Measurements from ENCODE around the gene CAP2. TPM values are rescaled to one million over a fixed set of nuclear protein-coding genes. Genes with fewer than 3 reads are reported as not detected.
A peak's percentile ranks its signal among the peaks of the same experiment; 100 is the strongest.
"Not testable (repeated sequence)": the region's sequence is repeated elsewhere in the genome, so short reads cannot be mapped to it uniquely, and the experiment has no call there.

CAP2 gene
- total RNA-seq, 4 donors from 2014 or later, result 28.5 to 66.5 (median 59.0) TPM

GRCh38 chr6:17405944-17406245, 12.5 kb downstream of the CAP2 start:
- H3K27ac ChIP-seq, result peak overlapping the region in 1 of 4 donors; percentile 38
- H3K4me1 ChIP-seq, result peaks cover 0 to 16% (median 0%) of the 10 kb centered on the region in 3 donors
- no peak for ATAC-seq
- 91% methylated on average over 3 of the region's 8 CpGs; no CpG with 5 or more reads in 1 of the 2 donors for WGBS, 2 donors (ENCODE audit: low coverage in 1 of 2)
- H3K27me3 ChIP-seq, result no peaks in the 10 kb centered on the region
- H3K4me3 ChIP-seq, result no peak overlapping the region
- no peaks in the 10 kb centered on the region for H3K36me3 ChIP-seq
- no peak for TF ChIP-seq POLR2A (IDR thresholded peaks at IDR 0.05)
- no peak for TF ChIP-seq EP300 (IDR thresholded peaks at IDR 0.05)
- no peak for TF ChIP-seq CTCF (IDR thresholded peaks at IDR 0.05)
- TF ChIP-seq POLR2AphosphoS5 (IDR thresholded peaks at IDR 0.05), result no peak
- no peaks in the 10 kb centered on the region for H3K9me3 ChIP-seq

- Histone ChIP-seq H3K4me1 (peaks cover 0 to 29% (median 3%) of the 10 kb centered on the region in 3 donors), H3K9me3 (no peaks in the 10 kb centered on the region), H3K27ac (peak overlapping the region in 1 of 4 donors; percentile 17), H3K27me3 (no peaks in the 10 kb centered on the region), H3K36me3 (no peaks in the 10 kb centered on the region), H3K4me3 (no peak overlapping the region)
- ATAC-seq, result no peak
- TF ChIP-seq POLR2A (IDR thresholded peaks at IDR 0.05) (no peak), EP300 (IDR thresholded peaks at IDR 0.05) (no peak), CTCF (IDR thresholded peaks at IDR 0.05) (no peak), POLR2AphosphoS5 (IDR thresholded peaks at IDR 0.05) (no peak)
- 55 to 73% methylated on average over 4 of the region's 4 CpGs for WGBS, 2 donors (ENCODE audit: low coverage in 1 of 2)
These were observed 14.7 kb downstream of the CAP2 start for GRCh38 chr6:17408081-17408480.

- 100% methylated on average over 1 of the region's 4 CpGs; no CpG with 5 or more reads in 1 of the 2 donors for WGBS, 2 donors (ENCODE audit: low coverage in 1 of 2)
- H3K4me1 ChIP-seq, result peaks cover 0 to 38% (median 5%) of the 10 kb centered on the region in 3 donors
- H3K27ac ChIP-seq, result no peak overlapping the region
- no peak for ATAC-seq
- no peak overlapping the region for H3K4me3 ChIP-seq
- no peaks in the 10 kb centered on the region for H3K27me3 ChIP-seq
- no peaks in the 10 kb centered on the region for H3K9me3 ChIP-seq
- TF ChIP-seq CTCF (IDR thresholded peaks at IDR 0.05), result no peak
- TF ChIP-seq POLR2A (IDR thresholded peaks at IDR 0.05), result no peak
- TF ChIP-seq POLR2AphosphoS5 (IDR thresholded peaks at IDR 0.05), result no peak
- TF ChIP-seq EP300 (IDR thresholded peaks at IDR 0.05), result no peak
- no peaks in the 10 kb centered on the region for H3K36me3 ChIP-seq
These were observed 16.9 kb downstream of the CAP2 start for GRCh38 chr6:17410281-17410680.

GRCh38 chr6:17413313-17413750, 19.9 kb downstream of the CAP2 start:
- Histone ChIP-seq H3K27ac (no peak overlapping the region), H3K4me1 (peaks cover 6 to 50% (median 7%) of the 10 kb centered on the region in 3 donors), H3K4me3 (no peak overlapping the region), H3K36me3 (no peaks in the 10 kb centered on the region), H3K27me3 (no peaks in the 10 kb centered on the region), H3K9me3 (no peaks in the 10 kb centered on the region)
- ATAC-seq, result no peak
- TF ChIP-seq EP300 (IDR thresholded peaks at IDR 0.05) (no peak), POLR2A (IDR thresholded peaks at IDR 0.05) (no peak), POLR2AphosphoS5 (IDR thresholded peaks at IDR 0.05) (no peak), CTCF (IDR thresholded peaks at IDR 0.05) (no peak)
- WGBS, 2 donors (ENCODE audit: low coverage in 1 of 2), result 51 to 62% methylated on average over 5 of the region's 5 CpGs

- not testable (repeated sequence) for ATAC-seq, H3K36me3 ChIP-seq, H3K27ac ChIP-seq, H3K4me3 ChIP-seq, H3K27me3 ChIP-seq, H3K9me3 ChIP-seq
- 100% methylated on average over 1 of the region's 1 CpG; no CpG with 5 or more reads in 1 of the 2 donors for WGBS, 2 donors (ENCODE audit: low coverage in 1 of 2)
- H3K4me1 ChIP-seq, result peaks cover 8 to 60% (median 11%) of the 10 kb centered on the region in 3 donors
These were observed 21.0 kb downstream of the CAP2 start for GRCh38 chr6:17414395-17414794.
